Neutrophil (primary cell): Measurements from ENCODE around the gene GPR135.

ENCODE experiments used
- H3K27ac ChIP-seq: fragments of 200-600 bp; sonication (generic); 2 replicates; pipeline ENCODE4 v1.5.1; 2016; ENCODE audit warnings: mild to moderate bottlenecking, moderate library complexity
- H3K27me3 ChIP-seq: fragments of 200-600 bp; sonication (generic); 2 replicates; pipeline ENCODE4 v1.6.0; 2016; ENCODE audit warnings: mild to moderate bottlenecking
- H3K36me3 ChIP-seq: fragments of 200-600 bp; sonication (generic); 2 replicates; pipeline ENCODE4 v1.5.1; 2017
- H3K4me1 ChIP-seq, 2 experiments: fragments of 200-600 bp in 1 of 2; sonication (generic) in 1 of 2; 1 replicate in 1 of 2; 2 replicates in 1 of 2; pipeline versions ENCODE4 v1.5.1 to v1.6.1; 2013 to 2016; ENCODE audit warnings: low read depth in 1 of 2, low read length in 1 of 2, mild to moderate bottlenecking in 1 of 2, moderate library complexity in 1 of 2; ENCODE audit not compliant: control insufficient read depth in 1 of 2, insufficient read depth in 1 of 2
- H3K4me3 ChIP-seq, 2 experiments: fragments of 200-600 bp in 1 of 2; sonication (generic) in 1 of 2; 1 replicate in 1 of 2; 2 replicates in 1 of 2; pipeline ENCODE4 v1.5.1; 2013 to 2016; ENCODE audit warnings: low read depth in 1 of 2, low read length in 1 of 2, mild to moderate bottlenecking in 1 of 2, moderate library complexity in 1 of 2
- H3K9me3 ChIP-seq: fragments of 200-600 bp; sonication (generic); 2 replicates; pipeline ENCODE4 v1.5.1; 2016
- CTCF ChIP-seq: fragments of 200-600 bp; sonication (generic); IDR thresholded peaks from 2 replicates; pipeline ENCODE4 v1.5.1; 2016; ENCODE audit warnings: antibody characterized with exemption

GPR135 gene

GRCh38 chr14:59428581-59429012 lies 36.6 kb downstream of the GPR135 start:
- Histone ChIP-seq H3K27me3 (no peaks in the 10 kb centered on the region), H3K9me3 (no peaks in the 10 kb centered on the region), H3K27ac (no peak overlapping the region), H3K4me3 (no peak overlapping the region), H3K4me1 (no peaks in the 10 kb centered on the region), H3K36me3 (no peaks in the 10 kb centered on the region)
- TF ChIP-seq CTCF: no peak

DNA sequence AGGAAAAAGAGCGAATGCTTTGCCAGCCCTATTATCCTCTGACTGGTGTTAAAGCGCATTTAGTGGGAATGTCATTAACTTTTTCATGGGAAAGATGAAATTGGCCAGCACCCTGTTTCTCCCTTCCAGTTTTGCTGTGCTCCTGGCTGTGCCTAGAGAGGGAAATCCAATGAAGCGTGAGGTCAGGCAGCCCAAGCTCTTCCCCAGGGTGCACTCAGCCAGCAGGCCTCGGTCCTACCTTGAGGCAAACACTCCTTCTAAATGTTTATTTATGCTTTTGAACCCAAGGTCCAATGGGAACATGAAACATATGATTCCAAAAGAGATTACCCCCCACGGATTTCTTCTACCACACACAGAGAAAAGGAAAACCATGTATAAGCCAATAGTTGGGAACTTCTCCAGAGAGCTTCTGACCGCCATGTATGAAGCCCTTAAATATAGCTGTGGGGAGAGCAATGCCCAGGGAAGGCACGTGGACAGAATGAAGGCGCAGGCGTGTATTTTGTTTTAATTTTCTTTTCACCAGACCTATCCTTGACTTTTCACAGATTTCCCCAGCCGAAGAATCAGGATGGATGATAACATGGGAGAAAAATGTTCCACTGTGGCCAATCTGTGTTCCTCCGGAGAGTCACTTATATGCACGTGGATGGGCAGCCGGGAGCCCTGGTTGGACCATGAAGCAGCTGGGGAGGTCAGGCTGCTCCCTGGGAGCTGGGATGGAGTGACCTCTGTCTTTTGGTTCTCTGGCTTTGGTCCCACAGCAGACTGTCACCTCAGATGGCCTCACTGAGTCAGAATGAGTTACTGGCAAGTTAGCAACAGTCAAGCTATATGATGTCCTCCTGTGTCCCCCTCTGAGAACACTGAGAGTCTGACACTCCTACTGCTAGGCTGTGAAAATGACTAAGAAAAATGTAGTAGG lies 37.3 kb downstream of the GPR135 start:
- Histone ChIP-seq H3K9me3 (no peaks in the 10 kb centered on the region), H3K4me3 (no peak overlapping the region), H3K27ac (no peak overlapping the region), H3K27me3 (no peaks in the 10 kb centered on the region), H3K4me1 (no peaks in the 10 kb centered on the region), H3K36me3 (no peaks in the 10 kb centered on the region)
- TF ChIP-seq CTCF: no peak

GRCh38 chr14:59425322-59425935 lies 39.8 kb downstream of the GPR135 start:
- H3K4me1 ChIP-seq: no peaks in the 10 kb centered on the region
- no peaks in the 10 kb centered on the region for H3K9me3 ChIP-seq
- H3K4me3 ChIP-seq: no peak overlapping the region
- no peaks in the 10 kb centered on the region for H3K27me3 ChIP-seq
- no peak for TF ChIP-seq CTCF
- H3K36me3 ChIP-seq: no peaks in the 10 kb centered on the region
- H3K27ac ChIP-seq: no peak overlapping the region

DNA sequence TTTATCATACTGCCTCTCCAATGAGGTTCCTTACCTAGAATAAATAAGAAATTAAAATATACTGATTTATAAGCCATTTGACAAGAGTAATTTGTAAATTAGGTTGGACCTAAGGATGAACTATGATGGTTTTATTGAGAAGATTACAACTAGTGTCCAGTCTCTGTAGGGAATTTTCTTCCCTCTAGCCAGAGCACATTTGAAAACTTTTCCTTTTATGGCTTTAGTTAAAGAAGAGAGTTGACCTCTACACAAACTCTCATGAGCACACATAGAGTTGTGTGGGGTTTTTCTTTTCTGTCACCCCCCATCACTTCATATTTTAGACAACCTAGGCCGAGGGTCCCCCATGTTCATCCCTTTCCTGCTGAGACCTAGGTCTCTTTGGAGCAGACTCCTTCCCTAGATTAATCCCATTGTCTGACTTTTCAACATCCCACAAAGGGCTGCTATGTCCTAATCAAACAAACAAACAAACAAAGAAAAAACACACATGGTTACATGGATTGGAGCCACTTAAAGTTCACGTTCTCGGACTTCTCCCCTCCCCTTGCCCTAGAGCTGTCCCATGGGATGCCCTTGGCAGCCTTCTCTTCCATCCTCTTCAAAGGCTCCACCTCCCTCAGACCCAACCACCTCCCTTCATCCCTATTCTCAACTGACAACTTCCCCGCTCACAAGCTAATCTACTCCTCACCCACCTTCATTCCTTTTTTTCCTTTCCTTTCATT lies 40.7 kb downstream of the GPR135 start:
- Histone ChIP-seq H3K4me1 (no peaks in the 10 kb centered on the region), H3K27ac (no peak overlapping the region), H3K4me3 (no peak overlapping the region), H3K9me3 (no peaks in the 10 kb centered on the region), H3K36me3 (no peaks in the 10 kb centered on the region), H3K27me3 (no peaks in the 10 kb centered on the region)
- no peak for TF ChIP-seq CTCF

- Histone ChIP-seq H3K36me3 (no peaks in the 10 kb centered on the region), H3K27me3 (no peaks in the 10 kb centered on the region), H3K9me3 (no peaks in the 10 kb centered on the region), H3K4me3 (no peak overlapping the region), H3K4me1 (no peaks in the 10 kb centered on the region), H3K27ac (no peak overlapping the region)
- TF ChIP-seq CTCF: no peak
Measured at GRCh38 chr14:59422069-59422881, 42.9 kb downstream of the GPR135 start.
